H1 (cell line): ENCODE measurements around the gene ZBTB34. TPM values are rescaled to one million over a fixed set of nuclear protein-coding genes. Genes with fewer than 3 reads are reported as not detected.

Source experiments
- CTCF ChIA-PET: fragments of 300-600 bp; sonication (Branson Sonifier 250); formaldehyde crosslinking; loops from one replicate; lab custom pipeline; 2021; ENCODE audit not compliant: partially characterized antibody; lab: Charles Lee
- POLR2A ChIA-PET: fragments of 300-600 bp; sonication (Branson Sonifier 250); formaldehyde crosslinking; loops from one replicate; lab custom pipeline; 2021; ENCODE audit warnings: inconsistent platforms; ENCODE audit not compliant: partially characterized antibody; lab: Charles Lee
- DNase-seq, 2 experiments: peaks; one replicate each; pipeline versions ENCODE4 v3.0.0 to v3.0.0-alpha.2; 2010 to 2022; ENCODE audit warnings: low spot score in 2 of 2, low read depth in 1 of 2, mixed read lengths in 1 of 2
- FAIRE-seq: peaks from 2 replicates; lab custom pipeline; 2011; peaks lifted over from hg19 to GRCh38; lab: Jason Lieb, UNC
- H2AFZ ChIP-seq: 2 replicates; pipeline ENCODE4 v1.8.1; 2012; ENCODE audit warnings: low read length, inconsistent platforms
- H2AK5ac ChIP-seq: 2 replicates; pipeline ENCODE4 v1.6.1; 2013; ENCODE audit warnings: low read depth, low read length
- H2BK120ac ChIP-seq: replicated peaks from 2 replicates; pipeline ENCODE3; 2013; ENCODE audit warnings: low read depth, low read length, inconsistent platforms
- H2BK12ac ChIP-seq: 2 replicates; pipeline ENCODE4 v1.6.1; 2013; ENCODE audit warnings: low read depth, low read length
- H2BK15ac ChIP-seq: 2 replicates; pipeline ENCODE4 v1.6.1; 2013; ENCODE audit warnings: low read length
- H2BK20ac ChIP-seq: 2 replicates; pipeline ENCODE4 v1.6.1; 2013; ENCODE audit warnings: low read length
- H2BK5ac ChIP-seq: 2 replicates; pipeline ENCODE4 v1.6.1; 2013; ENCODE audit warnings: low read depth, low read length
- H3K14ac ChIP-seq: 2 replicates; pipeline ENCODE4 v1.6.1; 2013; ENCODE audit warnings: inconsistent platforms; ENCODE audit not compliant: insufficient read length
- H3K18ac ChIP-seq: 2 replicates; pipeline ENCODE4 v1.6.1; 2013; ENCODE audit warnings: low read length; ENCODE audit errors: extremely low read depth
- H3K23ac ChIP-seq: 2 replicates; pipeline ENCODE4 v1.6.1; 2013; ENCODE audit warnings: inconsistent platforms; ENCODE audit not compliant: insufficient read length
- H3K23me2 ChIP-seq: 2 replicates; pipeline ENCODE4 v1.6.1; 2013; ENCODE audit warnings: low read depth, low read length
- H3K27ac ChIP-seq: 2 replicates; pipeline ENCODE4 v1.6.1; 2011; ENCODE audit warnings: low read depth, low read length, inconsistent platforms
- H3K27me3 ChIP-seq, 4 experiments: replicated peaks in 1 of 4; 1 replicate in 1 of 4; 2 replicates in 3 of 4; pipeline versions ENCODE4 v1.6.1 to v1.8.1; 2011 to 2013; ENCODE audit warnings: low read length in 3 of 4, mild to moderate bottlenecking in 3 of 4, inconsistent platforms in 2 of 4, mixed read lengths in 2 of 4, moderate library complexity in 1 of 4; ENCODE audit not compliant: control insufficient read depth in 3 of 4, insufficient read depth in 3 of 4; ENCODE audit errors: extremely low read depth in 1 of 4
- H3K36me3 ChIP-seq, 4 experiments: 2 replicates each; pipeline versions ENCODE4 v1.6.1 to v1.8.1; 2011 to 2013; ENCODE audit warnings: mild to moderate bottlenecking in 4 of 4, low read length in 3 of 4, moderate library complexity in 2 of 4, control low read depth in 1 of 4, inconsistent platforms in 1 of 4; ENCODE audit not compliant: insufficient read depth in 4 of 4, control insufficient read depth in 2 of 4
- H3K4ac ChIP-seq: replicated peaks from 2 replicates; pipeline ENCODE3; 2013; ENCODE audit warnings: low read length, low read depth, mixed read lengths, inconsistent platforms; ENCODE audit not compliant: insufficient read length
- H3K4me1 ChIP-seq, 4 experiments: replicated peaks in 1 of 4; 1 replicate in 1 of 4; 2 replicates in 3 of 4; pipeline versions ENCODE4 v1.6.1 to v1.8.1; 2011 to 2013; ENCODE audit warnings: low read length in 3 of 4, inconsistent platforms in 2 of 4, mixed read lengths in 1 of 4; ENCODE audit not compliant: insufficient read depth in 4 of 4, control insufficient read depth in 3 of 4
- H3K4me2 ChIP-seq, 2 experiments: 2 replicates each; pipeline versions ENCODE4 v1.6.1 to v1.8.1; 2011 to 2013; ENCODE audit warnings: low read depth in 2 of 2, low read length in 2 of 2, control low read depth in 1 of 2, inconsistent platforms in 1 of 2, mild to moderate bottlenecking in 1 of 2; ENCODE audit not compliant: insufficient read depth in 1 of 2
- H3K4me3 ChIP-seq, 4 experiments: fragments of 200-600, 300-600 bp in 1 of 4; sonication (generic), shearing (Covaris generic), sonication (Bioruptor Twin) in 1 of 4; 2 replicates each; pipeline versions ENCODE4 v1.5.1 to v1.8.1; 2011 to 2016; ENCODE audit warnings: low read length in 4 of 4, low read depth in 3 of 4, control low read depth in 2 of 4, inconsistent platforms in 2 of 4, mild to moderate bottlenecking in 2 of 4, mixed read lengths in 1 of 4, moderate library complexity in 1 of 4; ENCODE audit not compliant: insufficient read depth in 2 of 4; ENCODE audit errors: extremely low read depth in 1 of 4
- H3K56ac ChIP-seq: replicated peaks from 2 replicates; pipeline ENCODE3; 2013; ENCODE audit warnings: low read depth, mild to moderate bottlenecking, mixed read lengths, low read length, inconsistent platforms; ENCODE audit not compliant: insufficient read length
- H3K79me1 ChIP-seq: 2 replicates; pipeline ENCODE4 v1.6.1; 2013; ENCODE audit warnings: low read depth, low read length, control low read depth
- H3K79me2 ChIP-seq, 2 experiments: 2 replicates each; pipeline versions ENCODE4 v1.6.1 to v1.8.1; 2012 to 2013; ENCODE audit warnings: low read length in 2 of 2, mild to moderate bottlenecking in 2 of 2, inconsistent platforms in 1 of 2; ENCODE audit not compliant: insufficient read depth in 2 of 2, control insufficient read depth in 1 of 2
- H3K9ac ChIP-seq, 4 experiments: replicated peaks in 1 of 4; 1 replicate in 1 of 4; 2 replicates in 3 of 4; pipeline versions ENCODE4 v1.6.1 to v1.8.1; 2011 to 2013; ENCODE audit warnings: low read depth in 3 of 4, low read length in 3 of 4, control low read depth in 2 of 4, mild to moderate bottlenecking in 2 of 4, moderate library complexity in 2 of 4, inconsistent platforms in 1 of 4; ENCODE audit errors: extremely low read depth in 1 of 4
- H3K9me3 ChIP-seq, 2 experiments: 2 replicates each; pipeline versions ENCODE4 v1.6.1 to v1.8.1; 2012 to 2013; ENCODE audit warnings: mild to moderate bottlenecking in 2 of 2, moderate library complexity in 2 of 2, control low read depth in 1 of 2, inconsistent platforms in 1 of 2, low read depth in 1 of 2, low read length in 1 of 2, mixed read lengths in 1 of 2; ENCODE audit not compliant: insufficient read depth in 2 of 2
- H4K20me1 ChIP-seq, 2 experiments: replicated peaks in 1 of 2; 2 replicates each; pipeline versions ENCODE3 to v1.8.1; 2011 to 2013; ENCODE audit warnings: inconsistent platforms in 2 of 2, low read length in 2 of 2, mild to moderate bottlenecking in 1 of 2; ENCODE audit not compliant: insufficient read depth in 2 of 2, control insufficient read depth in 1 of 2
- H4K5ac ChIP-seq: 2 replicates; pipeline ENCODE4 v1.6.1; 2013; ENCODE audit warnings: low read length, low read depth, mixed read lengths, inconsistent platforms; ENCODE audit not compliant: insufficient read length
- H4K8ac ChIP-seq: 2 replicates; pipeline ENCODE4 v1.8.0; 2013; ENCODE audit warnings: mild to moderate bottlenecking, moderate library complexity, low read length, inconsistent platforms; ENCODE audit not compliant: insufficient read depth; ENCODE audit errors: extremely low read depth
- H4K91ac ChIP-seq: replicated peaks from 2 replicates; pipeline ENCODE3; 2013; ENCODE audit warnings: low read length, mixed read lengths, inconsistent platforms; ENCODE audit not compliant: insufficient read length
- CTBP2 ChIP-seq: IDR thresholded peaks from 2 replicates; pipeline ENCODE4 v1.7.0; 2011; ENCODE audit warnings: borderline replicate concordance, mild to moderate bottlenecking, moderate library complexity, mixed read lengths, low read length; ENCODE audit not compliant: insufficient read depth, insufficient read length
- KDM4A ChIP-seq: IDR thresholded peaks from one replicate; pipeline ENCODE4 v1.7.1; 2012; ENCODE audit warnings: low read depth, mild to moderate bottlenecking, moderate library complexity, low read length, inconsistent platforms; ENCODE audit not compliant: severe bottlenecking
- WGBS, 2 experiments: shearing (Covaris generic) in 1 of 2; methylation state at CpG; one replicate each; pipeline versions ENCODE4 v1.1.6 to v1.1.7; 2013 to 2015; ENCODE audit warnings: low lambda C conversion rate in 2 of 2, mixed read lengths in 2 of 2, inconsistent platforms in 1 of 2, low coverage in 1 of 2, missing lambda C conversion rate in 1 of 2; ENCODE audit not compliant: insufficient replicate concordance in 2 of 2, insufficient coverage in 1 of 2, insufficient read length in 1 of 2; ENCODE audit errors: extremely low coverage in 1 of 2, missing lambda C conversion rate in 1 of 2; 5-methylcytosine and 5-hydroxymethylcytosine counted together
- long read RNA-seq, 2 experiments: library from RNA in 1 of 2; library from capped mRNA in 1 of 2; stranded (forward); transcript quantifications; one replicate each; pipeline ENCODE4 v2.0.0, GENCODE V29; 2021; ENCODE audit warnings: inconsistent platforms in 1 of 2
- polyA minus RNA-seq, 3 experiments: library from RNA; depleted of rRNA, polyadenylated mRNA; stranded (reverse); fragments of >200 nt; gene quantifications; 1 replicate in 2 of 3; 2 replicates in 1 of 3; pipeline ENCODE4 v1.2.3, GENCODE V29; 2011
- polyA plus RNA-seq, 7 experiments: library from polyadenylated mRNA; depleted of rRNA in 3 of 7; stranded (reverse) in 5 of 7; unstranded in 2 of 7; fragments of >200 nt in 5 of 7; fragments of 200-250 nt in 2 of 7; gene quantifications; 1 replicate in 5 of 7; 2 replicates in 1 of 7; 4 replicates in 1 of 7; pipeline versions ENCODE4 v1.2.1 to v1.2.3, GENCODE V29; 2011 to 2013; ENCODE audit warnings: missing spikeins in 2 of 7, mixed read lengths in 2 of 7
- total RNA-seq: library from RNA; stranded (reverse); fragmentation: NEBNext Ultra II Directional; extraction: Animal tissue kit (Norgen Biotek cat#: 25700); gene quantifications from 2 replicates; pipeline ENCODE4 v1.2.1, GENCODE V29; 2021
- TF ChIP-seq, protein P1 (sequence below): IDR thresholded peaks from 2 replicates; pipeline ENCODE4 v1.6.1; 2012; ENCODE audit warnings: low read length, inconsistent platforms

Gene ZBTB34, protein sequence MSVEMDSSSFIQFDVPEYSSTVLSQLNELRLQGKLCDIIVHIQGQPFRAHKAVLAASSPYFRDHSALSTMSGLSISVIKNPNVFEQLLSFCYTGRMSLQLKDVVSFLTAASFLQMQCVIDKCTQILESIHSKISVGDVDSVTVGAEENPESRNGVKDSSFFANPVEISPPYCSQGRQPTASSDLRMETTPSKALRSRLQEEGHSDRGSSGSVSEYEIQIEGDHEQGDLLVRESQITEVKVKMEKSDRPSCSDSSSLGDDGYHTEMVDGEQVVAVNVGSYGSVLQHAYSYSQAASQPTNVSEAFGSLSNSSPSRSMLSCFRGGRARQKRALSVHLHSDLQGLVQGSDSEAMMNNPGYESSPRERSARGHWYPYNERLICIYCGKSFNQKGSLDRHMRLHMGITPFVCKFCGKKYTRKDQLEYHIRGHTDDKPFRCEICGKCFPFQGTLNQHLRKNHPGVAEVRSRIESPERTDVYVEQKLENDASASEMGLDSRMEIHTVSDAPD
- total RNA-seq (15.9 and 16.9 TPM in 2 replicates), polyA plus RNA-seq (2011; rRNA removed) (5.5 and 8.2 TPM in 2 replicates), polyA minus RNA-seq (2011; rRNA and poly(A)+ RNA removed) (25.7 and 26.0 TPM in 2 replicates)
- 8.3 TPM for polyA plus RNA-seq (2011; cell fraction: cytosol; rRNA removed)
- 5.7 TPM for polyA plus RNA-seq (2011; cell fraction: nucleus; rRNA removed)
- 6.0 to 9.3 TPM (median 7.7 TPM) in 4 replicates for polyA plus RNA-seq (2012, experiment 1 of 2)
- 0.72 TPM for polyA plus RNA-seq (2012, experiment 2 of 2)
- polyA plus RNA-seq (2013, experiment 1 of 2) = 7.2 TPM
- 7.2 TPM for polyA plus RNA-seq (2013, experiment 2 of 2)
- polyA minus RNA-seq (2011; cell fraction: cytosol; rRNA and poly(A)+ RNA removed) = 12.2 TPM
- polyA minus RNA-seq (2011; cell fraction: nucleus; rRNA and poly(A)+ RNA removed) = 13.6 TPM
- long read RNA-seq, experiment 1, full-length matches to known transcripts = 8 of 8 reads
- long read RNA-seq, experiment 1, partial matches to known transcripts = 0 of 8 reads
- long read RNA-seq, experiment 1, other reads (novel, unspliced or antisense) = 0 of 8 reads
- long read RNA-seq, experiment 2, full-length matches to known transcripts = 4 of 4 reads
- long read RNA-seq, experiment 2, partial matches to known transcripts = 0 of 4 reads
- long read RNA-seq, experiment 2, other reads (novel, unspliced or antisense) = 0 of 4 reads

DNA sequence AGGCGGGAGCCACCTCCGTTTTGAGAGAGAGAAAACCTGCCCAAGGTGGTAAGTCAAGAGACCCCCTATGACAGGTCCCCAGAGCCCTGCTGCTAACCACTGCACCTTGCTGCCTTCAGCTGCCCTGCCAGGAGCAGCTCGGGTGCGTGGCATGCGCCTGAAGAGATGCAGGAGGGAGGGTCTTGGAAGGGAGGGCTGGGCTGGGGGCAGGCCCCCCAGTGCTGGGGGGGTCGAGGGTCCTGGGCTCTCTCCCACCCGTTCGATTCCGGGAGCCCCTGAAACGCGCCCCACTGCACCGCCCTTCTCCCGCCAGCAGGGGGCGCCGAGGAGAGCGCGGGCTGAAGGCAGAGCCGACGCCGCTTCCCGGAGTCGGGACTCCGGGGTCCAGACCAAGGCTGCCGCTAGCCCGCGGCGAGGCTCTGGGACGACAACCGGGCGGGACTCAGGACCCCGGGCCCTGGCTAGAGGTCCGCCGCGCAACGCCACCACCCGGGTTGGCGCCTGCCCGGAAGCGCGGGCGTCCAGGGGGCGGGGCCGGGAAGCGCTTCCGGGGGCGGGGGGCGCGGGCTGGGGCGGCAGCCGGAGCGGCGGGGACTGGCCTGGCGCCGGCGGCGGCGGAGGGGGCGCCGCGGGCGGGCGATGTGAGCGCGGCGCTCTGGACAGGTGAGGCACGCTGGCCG lies at the start of gene ZBTB34:
Gene ZBTB34, plus strand, starts transcription at position 563 of the 680 bp plus-strand sequence. CDS start 18,761 bp downstream, outside the sequence.
- Histone ChIP-seq H2AFZ (no peak within 1 kb of the TSS; the same call in 1 of the 2 replicates), H2AK5ac (no peak within 1 kb of the TSS), H3K23ac (no peak within 1 kb of the TSS), H2BK12ac (no peak within 1 kb of the TSS), H3K14ac (no peak within 1 kb of the TSS), H3K4me2 (peak within 1 kb of the TSS; percentile 85 to 92), H3K18ac (peak within 1 kb of the TSS; percentile 91; the same call in 1 of the 2 replicates), H3K4ac (no peak within 1 kb of the TSS), H3K79me2 (peaks cover 6 to 35% of the 10 kb centered on the region in 2 experiments), H4K91ac (no peak within 1 kb of the TSS), H3K79me1 (peaks cover 12% of the 10 kb centered on the region), H3K23me2 (peaks cover 4% of the 10 kb centered on the region; the same call in 1 of the 2 replicates), H2BK5ac (peak within 1 kb of the TSS; percentile 72; the same call in 1 of the 2 replicates), H3K4me1 (peaks cover 5 to 17% (median 8%) of the 10 kb centered on the region in 4 experiments), H2BK15ac (0 out of 2 replicates have a peak within 1 kb of the TSS, but pooled peaks have one; percentile 13), H3K4me3 (peak within 1 kb of the TSS; percentile 48 to 85 (median 74)), H4K8ac (peak within 1 kb of the TSS; percentile 77; the same call in 1 of the 2 replicates), H3K9me3 (no peaks in the 10 kb centered on the region), H3K36me3 (peaks cover 0 to 16% (median 1%) of the 10 kb centered on the region in 4 experiments; a peak in 1 of 8 replicates), H3K56ac (no peak within 1 kb of the TSS), H3K27me3 (no peaks in the 10 kb centered on the region; a peak in 3 of 7 replicates), H2BK120ac (no peak within 1 kb of the TSS), H3K27ac (no peak within 1 kb of the TSS; the same call in 1 of the 2 replicates), H4K5ac (peak within 1 kb of the TSS; percentile 82), H4K20me1 (peaks cover 0 to 7% of the 10 kb centered on the region in 2 experiments), H2BK20ac (no peak within 1 kb of the TSS), H3K9ac (peak within 1 kb of the TSS in 3 of 4 experiments; percentile 42 to 81 (median 54); a peak in 6 of 7 replicates)
- CTCF ChIA-PET = interaction anchor here (0.8 to 2.2 kb wide), 10 partner anchors 8 to 591 kb away, joined by 3 to 12 read pairs (median 3); partner anchors contain the start of genes LRSAM1 and RPL12
- DNase-seq (peak; percentile 9 to 93), FAIRE-seq (no peak)
- POLR2A ChIA-PET = interaction anchor here (1.5 kb wide), 1 partner anchor 12 kb away, joined by 3 read pairs; no protein-coding TSS in a partner anchor
- WGBS, 2 experiments = 1% methylated on average over 19 of the region's 67 CpGs; no CpG with 5 or more reads in 1 of the 2 experiments
- TF ChIP-seq KDM4A = no peak
- no peak for TF ChIP-seq CTBP2
- TF ChIP-seq, protein P1, sequence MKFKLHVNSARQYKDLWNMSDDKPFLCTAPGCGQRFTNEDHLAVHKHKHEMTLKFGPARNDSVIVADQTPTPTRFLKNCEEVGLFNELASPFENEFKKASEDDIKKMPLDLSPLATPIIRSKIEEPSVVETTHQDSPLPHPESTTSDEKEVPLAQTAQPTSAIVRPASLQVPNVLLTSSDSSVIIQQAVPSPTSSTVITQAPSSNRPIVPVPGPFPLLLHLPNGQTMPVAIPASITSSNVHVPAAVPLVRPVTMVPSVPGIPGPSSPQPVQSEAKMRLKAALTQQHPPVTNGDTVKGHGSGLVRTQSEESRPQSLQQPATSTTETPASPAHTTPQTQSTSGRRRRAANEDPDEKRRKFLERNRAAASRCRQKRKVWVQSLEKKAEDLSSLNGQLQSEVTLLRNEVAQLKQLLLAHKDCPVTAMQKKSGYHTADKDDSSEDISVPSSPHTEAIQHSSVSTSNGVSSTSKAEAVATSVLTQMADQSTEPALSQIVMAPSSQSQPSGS = no peak
